Esophagus squamous epithelium (tissue), 4 donors: Measurements from ENCODE around the gene KAZN.

Source experiments
- CTCF ChIP-seq, 6 experiments: fragments of 450-650 bp in 4 of 6; fragments of 200-600 bp in 2 of 6; sonication (generic) in 2 of 6; IDR thresholded peaks; one replicate each; pipeline ENCODE4 v1.5.1; 2016 to 2019; ENCODE audit warnings: antibody characterized with exemption in 6 of 6, mild to moderate bottlenecking in 4 of 6, moderate library complexity in 4 of 6
- POLR2A ChIP-seq, 4 donors: fragments of 450-650 bp; IDR thresholded peaks; one replicate each; pipeline ENCODE4 v1.6.1; 2017; ENCODE audit warnings: antibody characterized with exemption in 4 of 4, mild to moderate bottlenecking in 4 of 4, moderate library complexity in 3 of 4

GRCh38 chr1:14774225-14774624, 175.7 kb downstream of the KAZN start:
- TF ChIP-seq POLR2A (IDR thresholded peaks at IDR 0.05) (no peak), CTCF (IDR thresholded peaks at IDR 0.05) (no peak)
